A549 (cell line): ENCODE results near the gene PGK1.

Experiments
- CTCF ChIP-seq: fragments of >200 bp; sonication (Bioruptor Twin); formaldehyde crosslinking; IDR thresholded peaks from 3 replicates; pipeline ENCODE4 v1.5.1; 2016
- JUNB ChIP-seq: fragments of >200 bp; sonication (Bioruptor Twin); formaldehyde crosslinking; IDR thresholded peaks from 2 replicates; pipeline ENCODE4 v1.6.1; 2016
- MAFK ChIP-seq: fragments of 450-650 bp; IDR thresholded peaks from 2 replicates; pipeline ENCODE4 v1.6.1; 2014; ENCODE audit not compliant: partially characterized antibody
- MAZ ChIP-seq: fragments of 150-350 bp; IDR thresholded peaks from 2 replicates; pipeline ENCODE4 v1.6.1; 2014; ENCODE audit warnings: antibody characterized with exemption, low read depth, low read length, borderline replicate concordance
- POLR2A ChIP-seq: IDR thresholded peaks from 2 replicates; pipeline ENCODE4 v1.6.1; 2012; ENCODE audit warnings: mild to moderate bottlenecking, low read length

- TF ChIP-seq CTCF (no peak), JUNB (no peak), MAFK (no peak), POLR2A (no peak), MAZ (no peak)
Observed at GRCh38 chrX:78063687-78064086, 40.4 kb upstream of the PGK1 start.
